Left lobe of liver (tissue), 2 donors: Measurements from ENCODE around the gene GCG. TPM values are rescaled to one million over a fixed set of nuclear protein-coding genes. Genes with fewer than 3 reads are reported as not detected.
A peak's percentile ranks its signal among the peaks of the same experiment; 100 is the strongest.

ENCODE experiments used
- ATAC-seq: fragments of 200-7000 bp; cut with Tn5 transposase; one replicate; pipeline ENCODE4 v1.9.1; 2020; ENCODE audit warnings: mild to moderate bottlenecking, moderate library complexity
- DNase-seq: peaks from one replicate; pipeline ENCODE4 v3.0.0-alpha.2; 2020; ENCODE audit warnings: low spot score
- total RNA-seq: library from RNA; stranded (reverse); gene quantifications from one replicate; pipeline ENCODE4 v1.2.1, GENCODE V29; 2021
- donor health status: DM: no; HTN: no; CAD: no; lungs with moderate emphysema.
- donor health status: DM: no; HTN: yes; CAD: no.

The GCG gene
- total RNA-seq, 1 donor from 2014 or later: not detected

DNA sequence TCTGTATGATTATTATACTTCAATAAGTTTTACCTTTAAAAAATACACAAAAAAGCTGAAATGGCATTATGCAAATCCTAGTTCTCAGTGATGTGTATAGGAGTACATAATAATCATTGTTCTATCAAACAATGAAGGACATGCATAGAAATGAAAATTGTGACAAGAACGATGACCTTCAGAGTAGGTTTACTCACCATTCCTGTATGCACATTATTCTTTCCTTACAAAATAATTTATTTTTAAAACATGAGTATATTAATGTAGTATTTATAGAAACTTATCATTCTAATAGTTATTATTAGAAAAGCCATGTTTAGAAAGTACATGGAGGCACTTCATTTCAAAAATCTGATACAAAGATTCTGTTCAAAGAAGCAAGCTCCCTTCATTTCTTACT is 45.3 kb downstream of the GCG start:
- ATAC-seq (no peak), DNase-seq (no peak)

DNA sequence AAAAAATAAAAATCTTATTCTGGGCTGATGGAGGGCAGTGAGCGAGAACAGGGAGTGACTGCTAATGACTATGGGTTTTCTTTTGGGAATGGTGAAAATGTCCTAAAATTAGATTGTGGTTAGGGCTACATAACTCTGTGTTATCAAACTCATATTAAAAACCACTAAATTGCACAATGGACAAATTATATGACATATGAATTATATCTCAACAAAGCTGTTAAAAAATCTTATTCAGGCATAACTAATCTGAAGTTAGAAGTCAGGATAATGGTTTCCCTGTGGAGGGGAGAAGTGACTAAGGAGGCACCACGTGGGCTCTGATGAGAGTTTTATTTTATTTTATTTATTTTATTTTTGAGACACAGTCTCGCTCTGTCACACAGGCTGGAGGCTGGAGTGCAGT is 45.9 kb downstream of the GCG start:
- DNase-seq: no peak

DNA sequence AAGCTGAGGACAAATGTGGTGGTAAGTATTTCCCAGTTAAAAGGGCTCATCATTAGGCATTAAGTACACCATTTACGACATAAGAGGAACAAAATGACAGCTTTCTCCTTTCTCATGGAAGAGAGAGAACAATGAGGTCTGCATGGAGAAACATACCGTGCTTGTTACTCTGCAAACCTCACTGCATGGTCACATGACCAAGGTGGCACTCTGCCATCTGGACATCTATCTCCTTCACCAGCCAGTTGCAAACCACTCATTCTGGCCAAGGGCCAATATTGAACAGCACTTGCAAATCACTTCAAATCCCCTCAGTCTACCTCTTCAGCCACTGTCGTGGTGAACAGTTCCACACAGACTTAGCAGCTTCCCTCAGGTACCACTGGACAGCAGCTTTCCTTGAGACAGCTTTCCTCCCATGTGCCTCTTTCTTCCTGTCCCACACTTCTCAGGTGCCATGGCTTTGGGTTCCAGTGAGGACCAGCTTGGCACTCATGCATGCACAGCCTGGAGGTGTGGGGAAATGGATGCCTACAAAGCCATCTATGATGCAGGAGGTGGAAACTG is 48.5 kb downstream of the GCG start:
- no peak for DNase-seq
- no peak for ATAC-seq

More for the DNA sequence above, 45.9 kb downstream of the GCG start:
- ATAC-seq: no peak

DNA sequence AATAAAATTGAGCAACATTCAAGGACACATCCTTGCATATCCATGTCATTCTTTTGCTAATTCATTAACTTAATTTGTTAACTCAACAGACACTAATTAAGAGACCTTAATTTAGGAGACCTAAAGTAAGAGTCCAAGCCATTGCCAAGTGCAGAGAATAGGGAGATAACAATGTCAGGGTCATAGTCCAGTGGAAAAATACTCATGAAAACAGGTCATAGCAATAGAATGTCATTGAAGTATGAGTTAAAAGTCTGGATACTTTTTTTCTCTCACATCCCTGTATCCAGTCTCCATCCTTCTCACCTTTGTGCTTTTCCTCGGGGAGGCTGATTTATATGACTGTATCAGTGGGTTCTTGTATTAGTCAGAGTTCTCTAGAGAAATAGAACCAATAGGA is 51.5 kb downstream of the GCG start:
- DNase-seq (no peak), ATAC-seq (peak; percentile 73)

DNA sequence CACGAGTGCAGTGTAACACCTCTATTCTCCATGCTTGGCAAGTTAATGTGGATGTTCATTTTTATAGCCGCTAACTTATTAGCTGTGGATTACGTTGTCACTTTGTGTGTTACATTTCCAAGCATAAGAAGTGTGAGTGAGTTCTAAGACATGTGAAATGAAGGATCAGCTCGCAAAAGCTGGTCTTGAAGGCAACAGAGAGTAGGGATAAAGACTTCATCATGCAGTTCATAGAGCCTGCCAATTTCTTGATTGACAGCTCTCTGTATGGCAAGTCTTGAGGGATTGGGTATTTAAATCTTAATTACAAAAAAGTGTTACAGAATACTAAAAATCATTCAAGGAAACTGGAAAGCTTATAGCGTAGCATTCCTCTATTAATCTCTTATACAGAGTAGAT is 52.2 kb downstream of the GCG start:
- no peak for ATAC-seq
- no peak for DNase-seq

Other genes with a start within 250 kb of the GCG start
- 15.2 TPM for gene DPP4, start 78.0 kb downstream of the GCG start, total RNA-seq
- gene FAP, start 91.2 kb upstream of the GCG start, total RNA-seq: 0.58 TPM
- gene IFIH1, start 166.4 kb upstream of the GCG start, total RNA-seq: 9.4 TPM
- gene GCA, start 191.9 kb upstream of the GCG start, total RNA-seq: 7.3 TPM